NK-92 (cell line): Measurements from ENCODE around the gene SLC19A1.

Experiments used
- DNase-seq: peaks from one replicate; lab custom pipeline; 2025; ENCODE audit not compliant: unreplicated experiment; lab: John Stamatoyannopoulos, UW

SLC19A1 gene

DNA sequence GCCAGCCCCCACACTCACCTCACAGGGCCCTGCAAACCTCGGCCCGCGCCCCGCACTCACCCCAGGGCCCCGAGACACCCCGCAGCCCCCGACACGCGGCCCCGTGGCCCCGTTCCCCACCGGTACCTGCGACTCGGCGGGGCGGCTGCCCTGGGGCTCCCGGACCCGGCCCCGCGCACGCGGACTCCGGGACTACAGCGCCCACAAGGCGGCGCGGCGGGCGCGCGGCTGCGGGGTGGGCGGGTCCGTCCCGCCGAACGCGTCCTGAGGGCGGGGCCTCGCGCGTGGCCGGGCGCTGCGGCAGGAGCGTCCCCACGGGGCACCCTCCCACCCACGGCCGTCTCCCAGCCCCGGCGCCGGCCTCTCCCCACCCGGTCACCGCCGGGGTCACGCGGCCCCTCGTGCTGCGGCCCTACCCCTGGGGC, at the start of gene SLC19A1:
Gene SLC19A1 (minus strand): TSS at position 199 of the 425 bp plus-strand sequence. CDS start 4,481 bp downstream, outside the sequence.
- DNase-seq = no peak

DNA sequence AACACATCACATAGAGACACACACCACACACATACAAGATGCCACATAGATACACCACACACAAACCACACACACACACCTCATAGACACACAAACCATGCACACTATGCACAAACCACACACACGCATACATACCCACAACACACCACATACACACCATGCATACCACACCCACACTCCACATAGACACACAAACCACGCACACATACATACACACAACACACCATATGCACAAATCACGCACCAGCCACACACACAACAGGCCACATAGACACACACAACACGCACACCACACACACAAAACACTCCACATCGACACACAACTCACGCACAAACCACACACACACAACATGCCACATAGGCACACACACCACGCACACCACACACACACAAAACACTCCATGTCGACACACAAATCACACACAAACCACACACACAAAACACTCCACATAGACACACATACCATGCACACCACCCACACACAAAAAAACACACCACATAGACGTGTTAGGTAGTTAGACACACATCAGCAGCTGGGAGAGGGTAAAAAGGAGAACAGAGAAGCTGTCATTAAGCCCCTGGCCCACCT, 49.5 kb upstream of the SLC19A1 start:
- DNase-seq = no peak

DNA sequence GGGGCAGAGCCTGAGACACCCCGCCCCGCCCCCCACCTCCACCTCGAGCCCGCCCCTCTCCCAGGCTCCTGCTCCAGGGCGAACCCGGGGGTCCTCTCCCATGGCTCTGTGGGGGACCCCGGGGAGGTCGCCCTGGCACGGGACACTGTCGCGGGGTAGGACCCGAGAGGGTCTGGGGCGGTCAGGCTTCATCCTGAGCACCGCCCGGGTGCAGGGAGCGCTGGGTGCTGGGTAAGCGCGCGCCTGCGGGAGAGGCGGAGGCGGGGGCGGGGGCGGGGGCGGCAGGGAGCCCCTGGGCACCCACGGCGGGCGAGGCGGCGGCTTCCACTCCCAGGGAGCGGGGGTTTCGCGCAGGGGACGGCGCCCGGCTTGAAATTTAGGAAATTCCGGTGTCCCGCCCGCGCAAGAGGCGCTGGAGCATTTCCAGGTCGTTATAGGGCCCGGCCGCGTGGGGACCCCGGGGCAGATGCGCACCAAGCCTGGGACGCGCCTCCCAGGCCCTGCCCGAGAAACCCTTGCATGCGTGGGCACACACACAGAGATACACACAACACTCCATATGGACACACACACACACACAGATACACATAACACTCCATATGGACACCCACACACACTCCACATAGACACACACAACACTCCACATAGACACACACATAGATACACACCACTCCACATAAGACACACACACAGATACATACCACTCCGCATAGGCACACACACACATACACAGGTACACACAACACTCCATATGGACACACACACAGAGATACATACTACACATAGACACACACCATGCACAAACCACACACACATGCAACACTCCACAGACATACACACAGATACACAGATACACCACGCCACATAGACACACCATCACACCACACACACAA, 48.7 kb upstream of the SLC19A1 start:
- no peak for DNase-seq

DNA sequence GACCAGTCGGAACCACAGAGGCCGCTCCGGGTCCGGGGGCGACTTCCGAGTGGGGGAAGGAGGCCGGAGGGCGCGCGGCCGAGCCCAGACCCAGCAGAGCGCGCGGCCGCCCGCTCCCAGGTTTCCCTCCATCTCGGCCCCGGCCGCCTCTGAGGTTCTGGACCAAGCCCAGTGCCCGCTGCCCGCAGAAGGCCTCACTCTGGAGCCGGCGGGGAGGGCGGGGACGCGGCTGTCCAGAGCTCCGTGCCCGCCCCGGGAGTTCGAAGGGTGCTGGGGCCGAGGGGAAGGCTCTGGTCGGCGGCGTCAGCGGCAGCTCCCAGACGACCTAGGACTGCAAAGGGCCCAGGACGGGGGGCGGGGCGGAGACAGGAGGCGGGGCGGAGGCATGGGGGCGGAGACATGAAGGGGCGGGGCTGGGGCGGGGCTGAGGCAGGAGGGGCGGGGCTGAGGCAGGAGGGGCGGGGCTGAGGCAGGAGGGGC, 48.0 kb upstream of the SLC19A1 start:
- no peak for DNase-seq

DNA sequence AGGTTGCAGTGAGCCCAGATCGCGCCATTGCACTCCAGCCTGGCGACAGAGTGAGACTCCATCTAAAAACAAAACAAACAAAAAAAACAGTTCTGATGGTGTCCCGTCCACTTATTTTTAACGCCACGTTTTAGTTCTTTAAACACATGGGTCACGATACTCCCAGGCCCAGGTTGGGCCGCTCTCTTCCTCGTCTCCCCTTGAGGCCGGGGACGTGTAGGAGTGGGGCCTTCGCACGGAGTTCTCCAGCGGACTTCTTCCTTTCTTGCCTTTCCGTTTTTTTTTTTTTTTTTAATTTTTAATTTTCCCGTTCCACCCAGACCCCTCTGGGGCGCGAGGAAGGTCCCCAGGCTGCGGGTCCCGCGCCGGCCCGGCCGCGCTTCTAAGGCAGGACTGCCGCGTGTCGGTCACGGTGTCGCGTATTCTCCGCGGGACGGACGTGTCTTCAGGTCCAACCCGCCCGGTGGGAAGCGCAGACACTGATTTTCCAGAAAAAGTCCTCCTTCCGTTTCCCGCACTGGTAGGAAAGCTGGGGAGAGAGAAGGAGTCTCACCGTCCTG, 47.5 kb upstream of the SLC19A1 start:
- DNase-seq = no peak

DNA sequence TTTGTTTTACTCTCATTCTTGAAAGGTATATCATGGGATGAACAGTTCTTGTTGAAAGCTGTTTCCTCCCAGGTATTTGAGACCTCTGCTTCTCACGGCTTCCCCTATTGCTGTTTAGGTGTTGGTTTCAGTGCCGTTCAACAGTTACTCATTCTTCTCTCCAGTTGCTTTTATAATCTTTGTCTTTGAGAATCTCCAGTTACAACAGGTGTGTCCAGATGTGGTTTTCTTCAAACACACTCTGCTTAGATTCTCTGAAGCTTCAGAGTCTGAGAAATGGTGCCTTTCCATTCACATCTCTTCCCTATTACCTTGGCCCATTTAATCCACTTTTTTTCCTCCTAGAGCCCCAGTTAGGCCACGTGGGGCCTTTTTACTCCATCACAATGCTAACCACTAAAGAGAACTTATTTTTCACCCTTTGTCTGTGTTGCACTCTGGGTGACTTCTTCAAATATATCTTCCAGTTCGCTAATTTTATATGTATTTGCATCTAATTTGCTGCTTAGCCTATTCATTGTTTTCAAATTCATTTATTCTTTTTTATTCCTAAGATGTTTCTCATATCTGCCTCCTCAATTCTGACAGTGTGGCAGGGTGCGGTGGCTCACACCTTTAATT, 46.7 kb upstream of the SLC19A1 start:
- DNase-seq = no peak

DNA sequence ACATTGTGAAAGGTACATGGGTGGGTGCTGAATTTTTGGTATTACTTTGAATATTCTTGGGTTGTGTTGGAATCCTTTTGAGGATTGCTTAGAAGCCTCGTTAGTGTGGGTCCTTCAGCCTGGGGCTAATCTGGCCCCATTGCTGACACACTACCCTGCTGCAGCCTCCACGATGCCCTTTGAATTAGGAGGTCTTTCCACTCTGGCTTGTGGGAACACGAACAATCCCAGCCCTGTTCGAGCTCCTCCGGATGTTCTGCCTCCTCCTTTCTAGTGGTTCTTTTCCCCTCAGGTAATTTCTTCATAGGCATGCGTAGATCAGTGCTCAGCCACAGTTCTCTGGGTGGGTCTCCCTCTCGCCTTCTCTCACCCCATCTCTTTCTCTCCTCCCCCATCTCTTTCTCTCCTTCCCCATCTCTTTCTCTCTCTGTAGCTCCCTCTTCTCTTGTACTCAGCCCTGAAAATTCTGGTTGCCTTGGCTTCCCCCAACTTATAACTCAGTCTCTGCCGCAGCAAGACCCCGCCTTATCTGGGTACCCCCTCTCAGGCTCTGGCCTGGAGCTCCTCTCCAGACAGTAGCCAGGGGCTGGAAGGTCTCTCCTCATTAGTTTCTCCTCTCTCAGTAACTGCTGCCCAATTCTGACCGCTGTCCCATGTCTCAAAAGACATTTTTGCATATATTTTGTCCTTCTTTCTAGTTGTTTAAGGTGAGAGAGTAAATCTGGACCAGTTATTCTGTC, 46.0 kb upstream of the SLC19A1 start:
- DNase-seq = no peak

DNA sequence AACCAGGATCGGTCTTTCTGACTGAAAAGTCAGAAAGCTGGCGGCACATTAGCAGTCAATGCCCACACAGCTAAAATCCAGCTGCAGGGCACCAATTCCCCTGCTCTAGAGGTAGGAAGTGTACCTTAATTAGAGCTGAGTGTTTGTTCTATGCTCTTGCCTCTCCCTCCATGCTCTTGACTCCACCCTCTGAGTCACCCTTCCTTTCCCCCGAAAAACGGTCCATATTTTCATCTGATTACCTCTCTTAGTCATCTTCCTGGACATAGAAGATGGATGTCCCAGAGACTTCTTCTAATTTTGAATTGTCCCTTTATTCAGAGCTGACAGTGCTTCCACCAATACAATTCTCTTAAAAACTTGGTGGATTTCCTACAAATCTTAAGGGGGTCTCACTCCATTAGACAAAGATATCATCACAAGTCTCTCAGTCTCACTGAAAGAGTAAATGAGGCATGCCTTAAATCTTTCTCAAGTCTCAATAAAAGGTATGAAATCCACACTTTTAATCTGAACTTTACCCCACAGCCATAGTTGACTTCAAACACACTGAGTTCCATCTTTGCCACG, 44.1 kb upstream of the SLC19A1 start:
- no peak for DNase-seq

DNA sequence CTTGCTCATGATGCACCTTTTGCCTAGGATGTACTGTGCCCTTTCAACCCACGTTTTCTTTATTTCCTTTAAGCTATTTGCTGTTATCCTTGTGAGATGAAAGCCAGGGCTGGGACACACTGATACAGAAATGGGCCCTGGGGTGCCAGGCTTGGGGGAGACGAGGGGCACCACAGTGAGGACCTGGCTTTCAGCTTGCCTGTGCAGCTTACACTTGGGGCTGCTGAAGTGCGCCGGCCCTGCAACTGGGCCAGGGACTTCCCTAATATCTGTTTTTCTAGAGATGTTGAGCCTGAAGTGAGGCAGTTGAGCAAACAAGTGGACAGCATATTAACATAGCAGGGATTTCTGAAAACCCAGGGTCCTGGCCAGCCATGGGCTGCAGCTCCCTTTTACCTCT, 42.5 kb upstream of the SLC19A1 start:
- DNase-seq = no peak

DNA sequence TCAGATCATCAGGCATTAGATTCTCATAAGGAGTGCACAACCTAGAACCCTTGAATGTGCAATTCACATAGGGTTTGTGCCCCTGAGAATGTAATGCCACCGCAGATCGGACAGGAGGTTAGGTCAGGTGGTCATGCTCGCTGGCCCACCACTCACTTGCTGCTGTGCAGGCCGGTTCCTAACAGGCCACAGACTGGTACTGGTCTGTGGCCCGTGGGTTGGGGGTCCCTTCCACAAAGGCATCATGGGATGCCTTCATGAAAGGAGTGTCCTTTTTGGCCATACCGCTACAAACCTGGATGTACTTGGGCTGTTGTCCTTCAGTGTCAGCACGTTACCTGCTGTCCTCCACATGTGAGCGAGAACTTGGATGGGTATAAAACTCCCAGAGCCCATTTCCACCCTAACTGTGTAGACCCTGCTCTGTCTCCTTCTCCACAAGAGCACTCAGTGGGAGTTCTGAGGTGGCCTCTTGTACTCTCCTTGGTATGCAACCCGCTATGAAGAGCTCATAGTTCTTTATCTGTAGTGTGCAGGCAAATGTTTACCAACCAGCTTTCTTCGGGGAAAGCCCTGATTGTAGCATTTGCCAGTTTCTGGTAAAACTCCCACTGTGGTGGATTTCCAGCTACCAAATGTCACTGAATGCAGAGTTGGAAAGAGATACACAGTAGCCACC, 41.7 kb upstream of the SLC19A1 start:
- no peak for DNase-seq

DNA sequence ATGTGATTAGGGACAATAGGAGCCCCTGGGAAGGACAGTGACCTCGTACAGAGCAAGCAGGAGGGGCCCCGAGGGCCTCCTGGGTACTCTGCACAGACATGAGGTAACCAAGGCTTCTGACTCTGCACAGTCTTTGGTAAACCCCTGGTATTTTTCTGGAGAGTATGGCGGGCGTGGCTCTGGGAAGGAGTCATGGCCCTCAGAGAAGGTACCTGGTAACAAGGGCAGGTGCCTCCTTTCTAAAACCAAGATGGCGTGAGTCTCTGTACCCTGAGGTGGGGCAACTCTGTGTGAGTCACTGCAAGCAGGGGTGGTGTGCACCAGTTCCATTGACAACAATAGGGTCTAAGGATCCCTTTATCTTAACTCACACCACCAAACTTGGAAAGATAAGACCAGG, 39.9 kb upstream of the SLC19A1 start:
- no peak for DNase-seq

DNA sequence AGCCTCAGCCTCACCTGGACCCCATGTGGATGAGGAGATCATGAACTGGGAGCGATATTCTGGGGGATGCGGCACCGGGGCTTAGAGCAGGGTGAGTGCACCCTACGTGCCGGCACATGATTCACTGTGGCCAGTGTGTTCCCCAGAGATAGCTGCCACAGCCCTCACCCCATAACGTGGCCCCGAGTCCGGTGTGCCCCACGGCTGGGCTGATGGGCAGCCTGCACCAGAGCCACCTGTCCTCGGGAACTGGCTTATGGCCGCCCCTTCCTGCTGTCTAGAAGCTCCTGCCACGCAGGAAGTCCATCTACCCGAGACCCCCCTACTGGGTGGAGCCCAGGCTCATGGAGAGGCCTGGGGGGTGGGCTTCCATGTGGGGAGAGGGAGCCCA, 39.1 kb upstream of the SLC19A1 start:
- no peak for DNase-seq

DNA sequence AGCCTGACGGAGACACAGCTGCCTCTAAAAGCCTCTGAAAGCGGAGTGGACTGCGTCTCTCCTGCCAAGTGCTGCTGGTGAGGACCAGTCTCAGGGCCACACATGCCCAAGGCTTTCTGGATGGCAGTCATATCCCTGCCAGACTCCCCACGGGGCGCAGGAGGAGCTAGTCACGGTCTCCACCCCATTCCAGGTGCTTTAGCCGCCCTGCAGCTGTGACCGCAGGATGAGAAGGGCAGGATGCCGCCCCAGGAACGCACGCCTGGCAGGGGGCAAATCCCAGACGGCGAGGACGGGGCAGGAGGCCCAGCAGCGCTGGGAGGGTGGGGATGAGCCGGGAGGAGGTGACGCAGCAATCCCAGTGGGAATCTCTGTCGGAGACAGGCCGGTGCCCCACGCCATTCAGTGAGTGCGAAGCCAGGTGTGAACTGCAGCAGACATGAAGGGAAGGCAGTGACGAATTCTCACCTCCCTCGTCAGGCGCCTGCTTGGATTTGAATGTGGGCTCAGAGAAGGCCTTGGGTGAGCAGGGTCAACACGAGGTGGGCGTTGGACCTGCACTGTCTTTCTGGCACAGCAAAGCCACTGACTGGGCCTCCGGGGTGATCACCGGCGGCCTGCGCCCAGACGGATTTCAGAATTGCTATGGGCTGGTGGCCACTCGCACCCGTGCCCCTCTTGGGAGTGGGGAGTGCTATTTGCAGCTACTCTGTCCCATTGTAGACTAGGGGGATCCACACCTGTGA, 38.5 kb upstream of the SLC19A1 start:
- no peak for DNase-seq

DNA sequence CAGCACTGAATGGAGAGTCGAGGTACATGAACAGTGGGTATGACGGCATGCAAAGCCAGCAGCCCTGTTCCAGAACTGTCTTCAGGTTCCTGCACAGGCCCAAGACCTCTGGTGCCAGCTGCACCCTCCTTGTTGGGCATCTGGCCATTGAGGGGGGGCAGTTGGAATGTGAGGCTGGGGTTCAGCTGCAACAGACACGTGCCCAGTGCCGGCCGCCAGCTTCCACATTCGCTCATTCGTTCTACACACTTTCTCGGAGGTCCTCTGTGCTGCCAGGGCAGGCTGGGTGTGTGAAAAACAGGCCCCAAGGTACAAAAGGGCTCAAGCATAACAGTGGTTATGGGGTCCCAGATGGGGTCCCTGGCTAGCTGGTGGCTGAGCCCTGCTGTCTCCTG, 37.9 kb upstream of the SLC19A1 start:
- DNase-seq = no peak

DNA sequence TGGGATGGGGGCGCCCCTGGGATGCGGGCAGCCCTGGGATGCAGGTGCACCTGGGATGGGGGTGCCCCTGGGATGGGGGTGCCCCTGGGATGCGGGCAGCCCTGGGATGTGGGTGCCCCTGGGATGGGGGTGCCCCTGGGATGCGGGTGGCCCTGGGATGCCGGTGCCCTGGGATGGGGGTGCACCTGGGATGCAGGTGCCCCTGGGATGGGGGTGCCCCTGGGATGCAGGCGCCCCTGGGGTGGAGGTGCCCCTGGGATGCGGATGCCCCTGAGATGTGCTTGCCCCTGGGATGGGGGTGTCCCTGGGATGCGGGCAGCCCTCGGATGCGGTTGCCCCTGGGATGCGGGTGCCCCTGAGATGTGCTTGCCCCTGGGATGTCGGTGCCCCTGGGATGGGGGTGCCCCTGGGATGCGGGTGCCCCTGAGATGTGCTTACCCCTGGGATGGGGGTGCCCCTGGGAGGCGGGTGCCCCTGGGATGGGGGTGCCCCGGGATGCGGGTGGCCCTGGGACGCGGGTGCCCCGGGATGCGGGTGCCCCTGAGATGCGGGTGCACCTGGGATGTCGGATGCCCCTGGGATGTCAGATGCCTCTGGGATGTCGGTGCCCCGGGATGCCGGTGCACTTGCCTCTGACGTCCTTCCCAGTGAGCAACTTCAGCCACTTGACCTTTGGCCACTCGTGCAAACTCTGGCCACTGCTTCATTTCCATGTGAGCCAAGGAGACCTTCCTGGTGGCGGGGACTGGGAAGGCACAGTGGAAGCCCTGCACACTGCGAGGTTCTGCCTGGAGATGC, 37.3 kb upstream of the SLC19A1 start:
- DNase-seq = no peak

DNA sequence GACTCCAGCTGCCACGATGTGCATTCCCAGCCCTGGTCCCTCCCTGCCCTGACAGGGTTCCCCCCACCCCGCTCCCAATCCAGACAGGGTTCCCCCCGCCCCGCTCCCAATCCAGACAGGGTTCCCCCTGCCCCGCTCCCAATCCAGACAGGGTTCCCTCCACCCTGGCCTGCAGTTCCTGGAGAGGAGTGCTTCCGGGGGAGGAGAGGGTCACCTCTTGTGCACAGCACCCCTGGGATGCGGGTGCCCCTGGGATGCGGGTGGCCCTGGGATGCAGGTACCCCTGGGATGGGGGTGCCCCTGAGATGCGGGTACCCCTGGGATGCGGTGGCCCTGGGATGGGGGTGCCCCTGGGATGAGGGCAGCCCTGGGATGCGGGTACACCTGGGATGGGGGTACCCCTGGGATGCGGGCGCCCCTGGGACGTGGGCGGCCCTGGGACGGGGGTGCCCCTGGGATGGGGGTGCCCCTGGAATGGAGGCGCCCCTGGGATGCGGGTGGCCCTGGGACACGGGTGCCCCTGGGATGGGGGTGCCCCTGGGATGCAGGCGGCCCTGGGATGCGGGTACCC, 36.7 kb upstream of the SLC19A1 start:
- no peak for DNase-seq

DNA sequence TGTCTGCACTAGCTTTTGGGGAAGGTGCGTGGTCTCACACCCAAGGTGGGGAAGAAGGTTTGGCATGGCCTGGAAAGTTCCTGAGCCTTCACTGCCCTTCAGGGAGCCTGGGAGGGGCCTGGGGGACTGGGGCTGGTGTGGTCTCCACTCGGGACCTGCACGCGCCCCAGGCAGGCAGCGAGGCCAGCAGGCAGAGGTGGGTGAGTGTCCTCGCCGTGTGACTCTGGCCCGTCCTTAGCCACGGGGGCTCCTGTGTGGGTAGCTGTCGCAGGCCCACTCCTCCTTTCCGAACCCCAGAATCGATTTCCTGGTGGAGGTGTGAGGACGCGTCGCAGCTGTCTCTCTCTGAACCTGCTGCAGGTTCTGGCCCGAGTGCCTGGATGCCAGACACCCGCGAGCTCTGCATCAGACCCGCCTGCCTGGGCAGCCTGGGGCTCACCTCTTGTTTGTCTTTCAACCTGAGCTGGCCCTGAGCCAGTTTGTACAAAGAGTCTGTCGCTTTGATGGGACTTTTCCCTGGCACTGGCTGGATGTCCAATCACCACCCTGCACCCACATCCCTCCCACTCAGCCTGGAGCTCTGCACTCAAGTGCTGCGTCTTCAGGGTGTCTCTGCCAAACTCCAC, 36.0 kb upstream of the SLC19A1 start:
- no peak for DNase-seq

DNA sequence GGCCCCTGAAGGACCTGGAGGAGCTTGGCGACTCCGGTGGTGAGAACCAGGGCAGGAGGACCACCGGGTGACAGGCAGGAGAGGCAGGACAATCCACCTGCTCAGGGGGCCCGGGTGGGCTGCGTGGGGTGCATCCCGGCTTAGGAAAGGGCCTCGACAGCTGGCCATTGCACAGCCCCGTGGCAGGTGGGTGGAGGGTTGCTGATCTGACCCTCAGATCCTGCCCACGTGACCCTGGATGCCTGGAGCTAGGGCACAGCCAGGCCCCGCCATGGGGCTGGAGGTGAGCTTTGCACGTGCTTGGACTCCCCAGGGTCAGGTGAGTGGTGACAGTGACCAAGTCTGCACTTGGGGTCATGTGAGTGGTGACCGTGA, 35.5 kb upstream of the SLC19A1 start:
- DNase-seq = no peak
